GOT3 (cell line): ENCODE measurements around the gene AKR1C4.
"Not testable (repeated sequence)": the region's sequence is repeated elsewhere in the genome, so short reads cannot be mapped to it uniquely, and the experiment has no call there.

Experiments
- DNase-seq: peaks from one replicate; lab custom pipeline; 2025; ENCODE audit warnings: mixed read lengths; lab: John Stamatoyannopoulos, UW

Gene AKR1C4

GRCh38 chr10:5206799-5207198 is 10.2 kb downstream of the AKR1C4 start:
- DNase-seq: no peak

GRCh38 chr10:5209776-5210175 is 13.1 kb downstream of the AKR1C4 start:
- not testable (repeated sequence) for DNase-seq

DNA sequence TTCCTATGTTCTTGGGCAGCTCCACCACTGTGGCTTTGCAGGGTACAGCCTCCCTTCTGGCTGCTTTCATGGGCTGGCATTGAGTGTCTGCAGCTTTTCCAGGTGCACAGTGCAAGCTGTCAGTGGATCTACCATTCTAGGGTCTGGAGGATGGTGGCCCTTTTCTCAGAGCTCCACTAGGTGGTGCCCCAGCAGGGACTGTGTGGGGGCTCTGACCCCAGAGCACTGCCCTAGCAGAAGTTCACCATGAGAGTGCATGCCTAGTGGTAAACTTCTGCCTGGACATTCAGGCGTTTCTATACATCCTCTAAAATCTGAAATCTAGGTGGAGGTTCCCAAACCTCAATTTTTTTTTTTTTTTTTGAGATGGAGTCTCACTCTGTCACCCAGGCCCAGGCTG is 13.6 kb downstream of the AKR1C4 start:
- DNase-seq: not testable (repeated sequence)

- DNase-seq: no peak
Measured at GRCh38 chr10:5211696-5212536, 15.3 kb downstream of the AKR1C4 start.

DNA sequence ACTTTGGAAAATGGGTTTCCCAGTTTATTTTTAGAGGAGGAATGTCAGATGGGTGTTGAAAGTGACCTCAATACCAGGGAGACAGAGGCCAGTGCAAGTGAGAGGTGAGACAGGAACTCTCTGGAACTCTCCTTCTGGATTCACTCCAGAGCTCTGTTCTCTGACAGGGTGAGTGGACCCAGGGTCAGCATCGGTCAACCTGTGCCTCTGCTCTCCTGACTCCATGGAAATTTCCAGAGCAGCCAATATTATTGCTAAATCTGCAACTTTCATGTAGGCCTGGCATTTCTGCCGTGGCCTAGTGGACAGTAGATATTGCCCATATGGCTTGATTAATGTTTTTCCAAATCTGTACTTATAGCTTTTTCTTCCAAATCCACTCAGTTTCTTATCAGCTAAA is 20.2 kb downstream of the AKR1C4 start:
- no peak for DNase-seq

DNA sequence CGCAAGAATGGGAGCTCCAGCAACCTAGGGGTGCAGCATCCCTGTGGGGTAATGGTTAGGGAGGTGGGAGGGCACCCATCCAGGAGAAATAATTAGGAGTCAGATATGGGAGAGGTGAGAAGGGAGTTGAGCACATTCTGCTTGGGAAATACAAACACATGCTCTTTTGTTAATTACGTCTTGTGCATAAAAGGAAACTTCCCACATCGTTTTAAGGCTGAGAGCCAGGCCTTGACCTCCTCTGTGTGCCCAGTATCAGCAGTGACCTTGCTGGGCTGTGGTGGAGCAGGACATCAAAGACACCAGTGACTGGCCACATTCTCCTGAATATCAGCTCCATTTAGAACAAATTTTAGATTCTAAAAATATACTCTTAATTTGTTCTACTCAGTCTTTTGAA is 22.6 kb downstream of the AKR1C4 start:
- no peak for DNase-seq

- DNase-seq: not testable (repeated sequence)
Measured at GRCh38 chr10:5222942-5223341, 26.3 kb downstream of the AKR1C4 start.

DNA sequence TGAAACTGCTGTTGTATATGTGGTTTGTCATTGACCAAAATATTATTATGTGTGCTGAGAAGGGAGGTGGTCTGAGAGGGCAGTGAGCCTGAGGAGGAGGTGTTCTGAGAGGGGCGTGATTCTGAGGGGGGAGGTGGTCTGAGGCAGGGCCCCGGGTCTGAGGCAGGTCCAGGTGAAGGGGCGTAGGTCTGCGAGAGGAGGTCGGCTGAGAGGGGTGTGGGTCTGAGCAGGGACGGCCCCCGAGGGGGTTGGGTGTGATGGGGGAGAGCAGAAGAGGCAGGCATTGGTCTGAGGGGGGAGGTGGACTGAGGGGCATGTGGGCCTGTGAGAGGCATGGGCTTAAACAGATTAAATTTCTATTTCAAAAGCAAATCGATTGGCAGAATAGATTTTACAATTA is 32.4 kb downstream of the AKR1C4 start:
- DNase-seq: no peak

GRCh38 chr10:5233324-5233723 is 36.7 kb downstream of the AKR1C4 start:
- DNase-seq: no peak

GRCh38 chr10:5234106-5234860 is 37.6 kb downstream of the AKR1C4 start:
- peak; percentile 13 for DNase-seq

DNA sequence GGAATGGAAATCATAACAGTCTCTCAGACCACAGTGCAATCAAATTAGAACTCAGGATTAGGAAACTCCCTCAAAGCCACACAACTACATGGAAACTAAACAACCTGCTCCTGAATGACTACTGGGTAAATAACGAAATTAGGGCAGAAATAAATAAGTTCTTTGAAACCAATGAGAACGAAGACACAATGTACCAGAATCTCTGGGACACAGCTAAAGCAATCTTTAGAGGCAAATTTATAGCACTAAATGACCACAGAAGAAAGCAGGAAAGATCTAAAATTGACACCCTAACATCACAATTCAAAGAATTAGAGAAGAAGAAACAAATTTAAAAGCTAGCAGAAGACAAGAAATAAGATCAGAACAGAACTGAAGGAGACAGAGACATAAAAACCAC is 40.9 kb downstream of the AKR1C4 start:
- not testable (repeated sequence) for DNase-seq

DNA sequence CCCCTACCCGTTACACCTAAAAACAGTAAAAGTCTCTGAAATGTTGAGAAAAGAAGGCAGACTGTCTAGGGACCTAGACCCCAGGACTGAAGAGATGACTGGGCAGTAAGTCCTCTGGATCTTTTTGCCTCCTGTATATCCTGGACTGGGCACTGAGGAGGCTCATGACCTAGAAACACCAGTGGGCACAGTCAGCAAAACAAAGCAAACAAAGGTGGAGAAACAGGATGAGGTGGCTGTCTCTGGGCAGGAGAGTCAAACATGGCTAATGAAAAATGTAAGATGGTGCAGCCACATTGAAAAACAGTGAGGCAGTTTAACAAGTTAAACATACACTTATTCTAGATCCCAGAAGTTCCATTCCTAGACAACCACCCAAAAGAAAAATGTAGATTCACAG is 45.9 kb downstream of the AKR1C4 start:
- DNase-seq: no peak

DNA sequence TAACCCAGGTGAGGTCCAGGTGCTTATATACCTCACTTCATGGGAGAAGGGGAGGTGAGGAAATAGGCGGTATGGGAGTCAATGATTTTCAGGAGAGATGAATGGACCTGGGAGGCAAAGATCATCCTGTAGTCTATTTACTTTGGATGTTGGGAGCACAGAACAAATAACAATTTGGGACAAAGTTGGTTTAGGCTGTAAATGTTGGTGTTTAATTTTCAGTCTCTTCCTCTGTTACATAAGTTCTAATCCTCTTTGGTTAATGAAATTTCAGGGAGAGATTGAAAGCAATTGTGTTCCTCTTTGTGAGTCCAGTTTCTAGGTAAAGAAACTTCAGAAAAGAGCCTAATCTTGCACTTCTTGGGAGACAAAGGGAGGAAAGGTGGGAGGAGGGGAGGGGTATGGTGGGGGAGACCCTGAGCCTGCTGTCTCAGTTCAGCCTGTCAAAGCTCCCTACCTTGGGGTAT is 46.9 kb downstream of the AKR1C4 start:
- no peak for DNase-seq

DNA sequence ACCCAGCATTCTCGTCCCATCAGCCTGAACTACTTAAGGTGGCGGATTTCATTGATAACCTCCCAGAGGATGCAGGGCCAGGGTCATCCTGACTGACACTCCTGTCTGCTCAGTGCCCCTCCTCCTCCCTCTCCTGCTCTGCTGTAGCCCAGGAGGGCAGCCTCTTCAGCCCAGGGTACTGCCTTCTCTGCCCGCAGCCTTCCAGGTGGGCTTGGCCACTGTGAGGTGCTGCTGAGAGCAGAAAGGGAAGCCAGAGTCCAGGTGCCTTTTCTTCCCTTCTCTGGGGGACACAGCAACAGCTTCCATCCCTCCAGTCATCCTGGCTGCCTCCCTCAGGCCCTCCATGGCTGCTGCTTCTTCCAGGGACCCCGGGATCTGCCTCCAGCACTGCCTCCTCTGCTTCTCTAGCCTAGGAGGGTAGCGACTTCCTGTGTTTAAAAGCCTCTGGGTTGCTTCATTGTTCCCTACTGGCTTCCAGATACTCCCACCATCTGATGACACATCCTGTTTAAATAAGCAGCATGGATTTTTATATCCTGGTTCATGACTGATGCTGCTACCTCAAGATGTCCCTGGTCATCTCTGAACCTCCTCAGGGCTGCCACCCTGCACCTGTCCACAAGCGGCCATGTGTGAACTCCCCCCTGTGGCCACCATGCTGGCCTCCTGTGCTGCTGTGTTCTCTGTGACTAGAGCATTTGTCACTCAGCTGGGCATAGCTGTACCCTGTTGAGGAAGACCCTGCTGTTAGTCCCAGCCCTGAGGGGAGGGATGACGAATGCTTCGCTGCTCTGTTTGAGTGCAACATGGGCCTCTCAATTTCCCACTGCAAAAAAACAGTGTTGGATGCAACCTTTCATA is 55.8 kb downstream of the AKR1C4 start:
- no peak for DNase-seq

DNA sequence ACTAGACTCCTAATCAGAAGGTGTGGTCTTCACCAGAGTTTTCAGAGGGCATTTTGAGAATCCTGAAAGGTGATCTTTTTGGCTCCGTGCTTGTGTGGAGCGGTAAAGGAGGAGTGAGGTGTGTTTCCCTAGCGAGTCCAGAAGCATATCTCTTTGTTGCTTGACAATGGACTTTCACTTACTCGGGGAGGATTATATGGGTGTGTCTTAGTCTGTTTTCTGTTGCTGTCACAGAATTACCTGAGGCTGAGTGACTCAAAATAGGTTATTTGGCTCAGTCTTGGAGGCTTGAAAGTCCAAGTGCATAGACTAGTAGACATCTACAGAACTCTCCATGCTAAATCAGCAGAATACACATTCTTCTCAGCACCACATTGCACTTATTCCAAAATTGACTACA is 57.9 kb downstream of the AKR1C4 start:
- no peak for DNase-seq

DNA sequence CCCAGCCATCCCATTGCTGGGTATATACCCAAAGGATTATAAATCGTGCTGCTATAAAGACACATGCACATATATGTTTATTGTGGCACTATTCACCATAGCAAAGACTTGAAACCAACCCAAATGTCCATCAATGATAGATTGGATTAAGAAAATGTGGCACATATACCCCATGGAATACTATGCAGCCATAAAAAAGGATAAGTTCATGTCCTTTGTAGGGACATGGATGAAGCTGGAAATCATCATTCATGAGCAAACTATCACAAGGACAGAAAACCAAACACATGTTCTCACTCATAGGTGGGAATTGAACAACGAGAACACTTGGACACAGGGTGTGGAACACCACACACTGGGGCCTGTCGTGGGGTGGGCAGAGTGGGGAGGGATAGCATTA is 61.1 kb downstream of the AKR1C4 start:
- not testable (repeated sequence) for DNase-seq

GRCh38 chr10:5259132-5259951 is 62.7 kb downstream of the AKR1C4 start:
- DNase-seq: no peak

GRCh38 chr10:5259952-5260578 is 63.4 kb downstream of the AKR1C4 start:
- DNase-seq: no peak

DNA sequence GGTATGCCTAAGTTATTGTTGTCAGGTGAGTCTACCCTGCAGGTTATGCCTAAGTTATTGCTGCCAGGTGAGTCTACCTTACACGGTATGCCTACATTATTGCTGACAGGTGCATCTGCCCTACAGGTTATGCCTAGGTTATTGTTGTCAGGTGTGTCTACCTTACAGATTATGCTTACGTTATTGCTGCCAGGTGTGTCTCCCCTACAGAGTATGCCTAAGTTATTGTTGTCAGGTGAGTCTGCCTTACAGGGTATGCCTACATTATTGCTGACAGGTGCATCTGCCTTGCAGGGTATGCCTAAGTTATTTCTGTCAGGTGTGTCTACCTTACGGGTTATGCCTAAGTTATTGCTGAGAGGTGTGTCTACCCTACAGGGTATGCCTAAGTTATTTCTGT is 64.2 kb downstream of the AKR1C4 start:
- no peak for DNase-seq

DNA sequence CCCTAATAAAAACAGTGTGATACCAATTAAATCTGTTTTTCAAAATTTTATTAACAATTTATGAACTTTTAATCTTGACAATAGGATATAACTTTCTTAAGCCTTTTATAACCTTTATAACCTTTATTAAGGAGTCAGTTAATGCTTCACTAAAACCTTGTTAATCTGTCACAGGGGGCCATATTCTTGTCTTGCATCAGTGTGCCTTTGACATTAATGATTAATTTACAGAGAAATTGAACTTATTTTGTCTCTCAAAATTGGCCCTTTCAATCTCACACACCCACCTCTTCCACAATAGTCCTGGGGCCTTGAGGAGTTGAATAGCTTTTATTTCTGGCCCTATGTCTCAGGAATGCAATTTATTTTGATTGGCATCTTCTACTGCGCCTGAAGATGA is 68.5 kb downstream of the AKR1C4 start:
- no peak for DNase-seq

GRCh38 chr10:5266351-5266750 is 69.7 kb downstream of the AKR1C4 start:
- DNase-seq: no peak
